ENCODE measurements around the gene PROM2.

DNA sequence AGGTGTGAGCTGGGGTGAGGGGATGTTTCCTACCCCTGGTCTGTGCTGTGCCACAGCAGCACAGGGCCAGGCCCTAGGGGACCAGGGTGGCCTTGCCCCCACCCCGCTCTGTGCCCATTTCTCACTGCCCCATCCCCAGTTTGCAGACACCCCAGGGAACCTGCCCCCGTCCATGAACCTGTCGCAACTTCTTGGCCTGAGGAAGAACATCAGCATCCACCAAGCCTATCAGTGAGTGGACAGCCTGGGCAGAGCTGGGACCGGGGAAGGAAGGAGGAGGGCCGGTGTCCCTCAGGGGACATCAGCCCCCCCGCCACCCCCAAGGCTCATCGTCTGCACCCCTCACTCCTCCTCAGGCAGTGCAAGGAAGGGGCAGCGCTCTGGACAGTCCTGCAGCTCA, 7.5 kb downstream of the PROM2 start:
- TF ChIP-seq, protein P1, sequence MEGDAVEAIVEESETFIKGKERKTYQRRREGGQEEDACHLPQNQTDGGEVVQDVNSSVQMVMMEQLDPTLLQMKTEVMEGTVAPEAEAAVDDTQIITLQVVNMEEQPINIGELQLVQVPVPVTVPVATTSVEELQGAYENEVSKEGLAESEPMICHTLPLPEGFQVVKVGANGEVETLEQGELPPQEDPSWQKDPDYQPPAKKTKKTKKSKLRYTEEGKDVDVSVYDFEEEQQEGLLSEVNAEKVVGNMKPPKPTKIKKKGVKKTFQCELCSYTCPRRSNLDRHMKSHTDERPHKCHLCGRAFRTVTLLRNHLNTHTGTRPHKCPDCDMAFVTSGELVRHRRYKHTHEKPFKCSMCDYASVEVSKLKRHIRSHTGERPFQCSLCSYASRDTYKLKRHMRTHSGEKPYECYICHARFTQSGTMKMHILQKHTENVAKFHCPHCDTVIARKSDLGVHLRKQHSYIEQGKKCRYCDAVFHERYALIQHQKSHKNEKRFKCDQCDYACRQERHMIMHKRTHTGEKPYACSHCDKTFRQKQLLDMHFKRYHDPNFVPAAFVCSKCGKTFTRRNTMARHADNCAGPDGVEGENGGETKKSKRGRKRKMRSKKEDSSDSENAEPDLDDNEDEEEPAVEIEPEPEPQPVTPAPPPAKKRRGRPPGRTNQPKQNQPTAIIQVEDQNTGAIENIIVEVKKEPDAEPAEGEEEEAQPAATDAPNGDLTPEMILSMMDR (IDR thresholded peaks at IDR 0.05), result no peak
- TF ChIP-seq ZFX (IDR thresholded peaks at IDR 0.05; ENCODE audit: borderline replicate concordance), result no peak

Measured in 22Rv1 (cell line).